Fibroblast of lung (primary cell): ENCODE measurements around the gene CHADL. TPM values are rescaled to one million over a fixed set of nuclear protein-coding genes. Genes with fewer than 3 reads are reported as not detected.
A peak's percentile ranks its signal among the peaks of the same experiment; 100 is the strongest.

ENCODE experiments used
- DNase-seq, 2 donors: peaks; one replicate each; pipeline versions ENCODE4 v3.0.0 to v3.0.0-alpha.2; 2010; ENCODE audit warnings: low read depth in 2 of 2
- H2AFZ ChIP-seq: 2 replicates; pipeline ENCODE4 v1.5.1; 2012; ENCODE audit warnings: low read length, control low read depth, inconsistent platforms
- H3K27ac ChIP-seq: 2 replicates; pipeline ENCODE4 v1.5.1; 2011; ENCODE audit warnings: low read length, control low read depth; ENCODE audit not compliant: insufficient read depth
- H3K27me3 ChIP-seq: 2 replicates; pipeline ENCODE4 v1.5.1; 2011; ENCODE audit warnings: mild to moderate bottlenecking, low read length; ENCODE audit not compliant: control insufficient read depth, insufficient read depth
- H3K36me3 ChIP-seq: 2 replicates; pipeline ENCODE4 v1.5.1; 2011; ENCODE audit warnings: low read length; ENCODE audit not compliant: control insufficient read depth, insufficient read depth
- H3K4me1 ChIP-seq: 2 replicates; pipeline ENCODE4 v1.5.1; 2011; ENCODE audit warnings: low read length; ENCODE audit not compliant: control insufficient read depth, insufficient read depth; ENCODE audit errors: extremely low read depth
- H3K4me2 ChIP-seq: 2 replicates; pipeline ENCODE4 v1.5.1; 2011; ENCODE audit warnings: low read length, control low read depth; ENCODE audit not compliant: insufficient read depth; ENCODE audit errors: extremely low read depth
- H3K4me3 ChIP-seq, 4 experiments: fragments of 200-600 bp in 1 of 4; sonication (generic) in 1 of 4; replicated peaks in 1 of 4; 2 replicates each; pipeline ENCODE4 v1.5.1; 2011 to 2016; ENCODE audit warnings: low read length in 4 of 4, low read depth in 3 of 4, mild to moderate bottlenecking in 3 of 4, control low read depth in 2 of 4, inconsistent platforms in 1 of 4, mixed read lengths in 1 of 4; ENCODE audit not compliant: insufficient read depth in 1 of 4; ENCODE audit errors: control extremely low read depth in 1 of 4
- H3K79me2 ChIP-seq: 2 replicates; pipeline ENCODE4 v1.5.1; 2012; ENCODE audit warnings: mild to moderate bottlenecking, low read length, inconsistent platforms; ENCODE audit not compliant: control insufficient read depth, insufficient read depth
- H3K9ac ChIP-seq: 2 replicates; pipeline ENCODE4 v1.5.1; 2011; ENCODE audit warnings: mild to moderate bottlenecking, low read length, control low read depth; ENCODE audit not compliant: insufficient read depth
- H3K9me3 ChIP-seq: 2 replicates; pipeline ENCODE4 v1.5.1; 2012; ENCODE audit warnings: low read depth, low read length; ENCODE audit not compliant: control insufficient read depth, insufficient read depth
- H4K20me1 ChIP-seq: 2 replicates; pipeline ENCODE4 v1.5.1; 2011; ENCODE audit warnings: low read length; ENCODE audit not compliant: control insufficient read depth, insufficient read depth; ENCODE audit errors: extremely low read depth
- EZH2 ChIP-seq: IDR thresholded peaks from 2 replicates; pipeline ENCODE4 v1.5.1; 2012; ENCODE audit warnings: low read length, control low read depth, mild to moderate bottlenecking; ENCODE audit errors: missing control alignments
- polyA minus RNA-seq: library from RNA; depleted of rRNA, polyadenylated mRNA; stranded (reverse); fragments of >200 nt; gene quantifications from 2 replicates; pipeline ENCODE4 v1.2.3, GENCODE V29; 2011; ENCODE audit warnings: low replicate concordance
- polyA plus RNA-seq, 2 donors: library from polyadenylated mRNA; depleted of rRNA in 1 of 2; stranded (reverse) in 1 of 2; unstranded in 1 of 2; fragments of >200 nt; gene quantifications; 2 replicates each; pipeline ENCODE4 v1.2.1, GENCODE V29; 2011 to 2012; ENCODE audit warnings: missing spikeins in 1 of 2
- total RNA-seq: library from RNA; depleted of rRNA; stranded (reverse); fragments of >200 nt; gene quantifications from 2 replicates; pipeline ENCODE4 v1.2.1, GENCODE V29; 2014
- TF ChIP-seq, protein P1 (sequence below), 2 donors: IDR thresholded peaks in 1 of 2; conservative IDR thresholded peaks in 1 of 2; 1 replicate in 1 of 2; 2 replicates in 1 of 2; pipeline ENCODE4 v1.5.1; 2011 to 2012; ENCODE audit warnings: low read length in 2 of 2, control low read depth in 1 of 2, inconsistent platforms in 1 of 2, low read depth in 1 of 2, mild to moderate bottlenecking in 1 of 2

CHADL gene, protein sequence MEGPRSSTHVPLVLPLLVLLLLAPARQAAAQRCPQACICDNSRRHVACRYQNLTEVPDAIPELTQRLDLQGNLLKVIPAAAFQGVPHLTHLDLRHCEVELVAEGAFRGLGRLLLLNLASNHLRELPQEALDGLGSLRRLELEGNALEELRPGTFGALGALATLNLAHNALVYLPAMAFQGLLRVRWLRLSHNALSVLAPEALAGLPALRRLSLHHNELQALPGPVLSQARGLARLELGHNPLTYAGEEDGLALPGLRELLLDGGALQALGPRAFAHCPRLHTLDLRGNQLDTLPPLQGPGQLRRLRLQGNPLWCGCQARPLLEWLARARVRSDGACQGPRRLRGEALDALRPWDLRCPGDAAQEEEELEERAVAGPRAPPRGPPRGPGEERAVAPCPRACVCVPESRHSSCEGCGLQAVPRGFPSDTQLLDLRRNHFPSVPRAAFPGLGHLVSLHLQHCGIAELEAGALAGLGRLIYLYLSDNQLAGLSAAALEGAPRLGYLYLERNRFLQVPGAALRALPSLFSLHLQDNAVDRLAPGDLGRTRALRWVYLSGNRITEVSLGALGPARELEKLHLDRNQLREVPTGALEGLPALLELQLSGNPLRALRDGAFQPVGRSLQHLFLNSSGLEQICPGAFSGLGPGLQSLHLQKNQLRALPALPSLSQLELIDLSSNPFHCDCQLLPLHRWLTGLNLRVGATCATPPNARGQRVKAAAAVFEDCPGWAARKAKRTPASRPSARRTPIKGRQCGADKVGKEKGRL
- total RNA-seq (2.1 and 3.1 TPM in 2 replicates), polyA plus RNA-seq (0.10 and 0.14 TPM in 2 replicates), polyA minus RNA-seq (0.51 TPM in 1 of 2 replicates, not detected in the other)
- polyA plus RNA-seq (2012) = 0.24 and 0.45 TPM in 2 replicates

DNA sequence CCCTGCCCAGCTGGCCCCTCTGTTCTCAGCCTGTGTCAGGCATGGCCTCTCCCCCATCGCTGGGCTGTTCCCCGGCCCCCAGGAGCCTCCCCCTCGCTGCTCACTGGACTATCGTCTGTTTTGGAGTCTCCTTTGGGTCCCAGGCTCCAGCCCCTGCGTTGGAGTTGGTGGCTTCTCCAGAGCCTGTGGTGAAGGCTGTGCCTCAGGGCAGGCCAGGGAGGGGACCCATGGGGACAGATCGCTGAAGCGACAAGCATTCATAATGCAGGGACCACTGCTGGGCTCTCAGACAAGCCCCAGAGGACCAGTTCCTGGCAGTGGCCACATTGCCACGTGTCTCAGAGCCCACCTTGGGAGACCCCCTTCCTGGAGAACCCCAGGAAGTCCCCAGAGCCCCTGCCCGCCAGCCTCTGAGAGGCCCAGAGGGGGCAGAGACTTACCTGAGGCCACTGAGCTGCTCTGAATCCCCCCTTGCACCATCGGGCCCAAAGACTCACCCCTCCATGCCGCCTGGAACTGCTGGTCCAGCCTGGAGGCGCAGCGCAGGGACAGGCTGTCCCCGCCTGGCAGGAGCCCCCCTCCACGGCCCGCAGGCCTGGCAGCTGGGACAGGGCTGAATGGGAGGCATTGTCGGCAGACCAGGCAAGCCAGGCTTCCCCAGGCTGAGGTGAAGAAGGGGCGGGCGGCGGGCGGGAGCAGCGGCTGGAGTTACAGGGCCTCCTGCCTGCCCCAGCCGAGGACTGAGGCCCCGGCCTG, at the start of gene CHADL:
Gene CHADL, minus strand, starts transcription at position 555 of the 756 bp plus-strand sequence. Its CDS starts 50 bp downstream, at position 505.
- no peaks in the 10 kb centered on the region for H3K4me1 ChIP-seq
- no peak within 1 kb of the TSS for H3K27ac ChIP-seq
- no peaks in the 10 kb centered on the region for H3K79me2 ChIP-seq
- H3K9me3 ChIP-seq = no peaks in the 10 kb centered on the region
- no peak within 1 kb of the TSS for H3K4me2 ChIP-seq
- H3K27me3 ChIP-seq = no peaks in the 10 kb centered on the region
- no peaks in the 10 kb centered on the region for H4K20me1 ChIP-seq
- no peak within 1 kb of the TSS for H3K4me3 ChIP-seq
- TF ChIP-seq, protein P1, sequence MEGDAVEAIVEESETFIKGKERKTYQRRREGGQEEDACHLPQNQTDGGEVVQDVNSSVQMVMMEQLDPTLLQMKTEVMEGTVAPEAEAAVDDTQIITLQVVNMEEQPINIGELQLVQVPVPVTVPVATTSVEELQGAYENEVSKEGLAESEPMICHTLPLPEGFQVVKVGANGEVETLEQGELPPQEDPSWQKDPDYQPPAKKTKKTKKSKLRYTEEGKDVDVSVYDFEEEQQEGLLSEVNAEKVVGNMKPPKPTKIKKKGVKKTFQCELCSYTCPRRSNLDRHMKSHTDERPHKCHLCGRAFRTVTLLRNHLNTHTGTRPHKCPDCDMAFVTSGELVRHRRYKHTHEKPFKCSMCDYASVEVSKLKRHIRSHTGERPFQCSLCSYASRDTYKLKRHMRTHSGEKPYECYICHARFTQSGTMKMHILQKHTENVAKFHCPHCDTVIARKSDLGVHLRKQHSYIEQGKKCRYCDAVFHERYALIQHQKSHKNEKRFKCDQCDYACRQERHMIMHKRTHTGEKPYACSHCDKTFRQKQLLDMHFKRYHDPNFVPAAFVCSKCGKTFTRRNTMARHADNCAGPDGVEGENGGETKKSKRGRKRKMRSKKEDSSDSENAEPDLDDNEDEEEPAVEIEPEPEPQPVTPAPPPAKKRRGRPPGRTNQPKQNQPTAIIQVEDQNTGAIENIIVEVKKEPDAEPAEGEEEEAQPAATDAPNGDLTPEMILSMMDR (conservative IDR thresholded peaks at IDR 0.05 in 1 of 2, IDR thresholded peaks at IDR 0.05 in 1 of 2; ENCODE audit: low read depth in 1 of 2, low read length in 2 of 2) = no peak
- no peak for TF ChIP-seq EZH2
- H3K36me3 ChIP-seq = no peaks in the 10 kb centered on the region
- DNase-seq = no peak
- H2AFZ ChIP-seq = no peak within 1 kb of the TSS
- no peak within 1 kb of the TSS for H3K9ac ChIP-seq

DNA sequence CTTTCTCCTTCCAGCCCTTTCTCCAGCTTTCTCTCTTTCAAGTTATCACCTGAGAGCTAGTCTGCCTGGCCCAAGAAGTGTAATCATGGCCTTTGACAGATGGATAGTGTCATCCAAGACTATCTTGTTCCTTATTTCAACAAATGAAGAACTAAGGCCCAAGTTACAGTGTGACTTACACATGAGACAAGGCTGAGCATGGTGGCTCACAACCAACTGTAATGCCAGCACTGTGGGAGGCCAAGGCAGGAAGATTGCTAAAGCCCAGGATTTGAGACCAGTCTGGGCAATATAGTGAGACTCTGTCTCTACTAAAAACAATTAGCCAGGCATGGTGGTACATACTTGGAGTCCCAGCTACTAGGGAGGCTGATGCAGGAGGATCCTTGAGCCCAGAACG, 48.9 kb upstream of the CHADL start:
- Histone ChIP-seq H3K4me2 (no peak overlapping the region), H3K27ac (peak overlapping the region; percentile 90), H3K4me3 (no peak overlapping the region), H3K9ac (no peak overlapping the region), H3K27me3 (no peaks in the 10 kb centered on the region), H4K20me1 (no peaks in the 10 kb centered on the region), H2AFZ (no peak overlapping the region), H3K36me3 (no peaks in the 10 kb centered on the region), H3K9me3 (no peaks in the 10 kb centered on the region), H3K79me2 (peaks cover 5% of the 10 kb centered on the region), H3K4me1 (peaks cover 24% of the 10 kb centered on the region)
- DNase-seq = no peak
- no peak for TF ChIP-seq EZH2
- TF ChIP-seq, protein P1 (conservative IDR thresholded peaks at IDR 0.05 in 1 of 2, IDR thresholded peaks at IDR 0.05 in 1 of 2; ENCODE audit: low read depth in 1 of 2, low read length in 2 of 2) = no peak
